Spleen (tissue), 11 donors: ENCODE results near the gene TMEM163. TPM values are rescaled to one million over a fixed set of nuclear protein-coding genes. Genes with fewer than 3 reads are reported as not detected.

ENCODE experiments used
- DNase-seq: peaks from one replicate; pipeline ENCODE4 v3.0.0-alpha.2; 2020
- H3K27ac ChIP-seq, 8 donors: fragments of 200-600 bp; sonication (generic) in 7 of 8; 1 replicate in 4 of 8; 2 replicates in 4 of 8; pipeline versions ENCODE4 v1.5.0 to v1.8.0; 2016 to 2021; ENCODE audit warnings: inconsistent platforms in 4 of 8, mild to moderate bottlenecking in 4 of 8, moderate library complexity in 1 of 8
- H3K27me3 ChIP-seq, 7 donors: fragments of 200-600 bp; sonication (generic) in 6 of 7; replicated peaks in 1 of 7; 1 replicate in 4 of 7; 2 replicates in 3 of 7; pipeline versions ENCODE4 v1.5.0 to v1.8.0; 2016 to 2021; ENCODE audit warnings: inconsistent platforms in 3 of 7, mild to moderate bottlenecking in 1 of 7
- H3K36me3 ChIP-seq, 6 donors: fragments of 200-600 bp; sonication (generic) in 5 of 6; 1 replicate in 4 of 6; 2 replicates in 2 of 6; pipeline versions ENCODE4 v1.5.0 to v1.8.0; 2016 to 2021; ENCODE audit warnings: inconsistent platforms in 2 of 6
- H3K4me1 ChIP-seq, 6 donors: fragments of 200-600 bp; sonication (generic) in 5 of 6; 1 replicate in 3 of 6; 2 replicates in 3 of 6; pipeline versions ENCODE4 v1.5.0 to v1.8.0; 2016 to 2021; ENCODE audit warnings: inconsistent platforms in 3 of 6
- H3K4me3 ChIP-seq, 8 donors: fragments of 200-600 bp; sonication (generic) in 7 of 8; 1 replicate in 4 of 8; 2 replicates in 4 of 8; pipeline versions ENCODE4 v1.5.0 to v1.8.0; 2016 to 2021; ENCODE audit warnings: inconsistent platforms in 4 of 8, mild to moderate bottlenecking in 4 of 8, moderate library complexity in 2 of 8
- H3K9me3 ChIP-seq, 8 donors: fragments of 200-600 bp; sonication (generic) in 7 of 8; 1 replicate in 4 of 8; 2 replicates in 4 of 8; pipeline versions ENCODE4 v1.5.0 to v1.8.0; 2016 to 2021; ENCODE audit warnings: inconsistent platforms in 4 of 8
- POLR2A ChIP-seq, 3 donors: fragments of 450-650 bp; IDR thresholded peaks; one replicate each; pipeline ENCODE4 v1.5.1; 2017; ENCODE audit warnings: antibody characterized with exemption in 3 of 3, mild to moderate bottlenecking in 1 of 3
- POLR2AphosphoS5 ChIP-seq, 3 donors: sonication (generic); formaldehyde crosslinking; IDR thresholded peaks; one replicate each; pipeline ENCODE4 v1.5.1; 2017; ENCODE audit warnings: antibody characterized with exemption in 3 of 3
- WGBS, 5 donors: extraction: QIAGEN DNeasy Blood & Tissue Kit in 3 of 5; methylation state at CpG; one replicate each; pipeline versions ENCODE4 v1.1.5 to v1.1.7; 2013 to 2018; 5-methylcytosine and 5-hydroxymethylcytosine counted together
- intact Hi-C: fragments of 100-400 bp; cut with DNase I; formaldehyde crosslinking; loops from one replicate; pipeline ENCODE4 v1.15.0; 2023; ENCODE audit warnings: low total_unique reads
- polyA plus RNA-seq, 3 donors: library from polyadenylated mRNA; stranded (reverse); fragments of 200-250 nt; gene quantifications; one replicate each; pipeline ENCODE4 v1.2.1, GENCODE V29; 2013
- total RNA-seq, 7 donors: library from RNA; depleted of rRNA in 3 of 7; stranded (reverse); fragments of >200 nt in 3 of 7; fragmentation: NEBNext Ultra II Directional in 4 of 7; extraction: Animal tissue kit (Norgen Biotek cat#: 25700) in 4 of 7; gene quantifications; one replicate each; pipeline versions ENCODE4 v1.1.0 to v1.2.1, GENCODE V29; 2016 to 2021
- TF ChIP-seq, protein P1 (sequence below), 11 experiments: fragments of 200-600 bp in 7 of 11; fragments of 450-650 bp in 4 of 11; sonication (generic) in 4 of 11; IDR thresholded peaks in 8 of 11; conservative IDR thresholded peaks in 3 of 11; 1 replicate in 7 of 11; 2 replicates in 4 of 11; pipeline versions ENCODE4 v1.4.0 to v1.8.0; 2016 to 2021; ENCODE audit warnings: antibody characterized with exemption in 11 of 11, inconsistent platforms in 4 of 11, mild to moderate bottlenecking in 1 of 11
- donor health status: healthy with polysubstance abuse.
- donor health status: DM: no; HTN: no; CAD: no; lungs with moderate emphysema.
- donor health status: DM: no; HTN: no; CAD: no.
- donor health status: Bipolar disorder and iron deficiency.
- donor health status: healthy.
- donor health status: DM: no; HTN: no; CAD: no.
- donor health status: DM: yes; HTN: yes; CAD: no.

The TMEM163 gene
- total and polyA plus RNA-seq, 10 donors = 2.4 to 12.5 (median 3.7) TPM

DNA sequence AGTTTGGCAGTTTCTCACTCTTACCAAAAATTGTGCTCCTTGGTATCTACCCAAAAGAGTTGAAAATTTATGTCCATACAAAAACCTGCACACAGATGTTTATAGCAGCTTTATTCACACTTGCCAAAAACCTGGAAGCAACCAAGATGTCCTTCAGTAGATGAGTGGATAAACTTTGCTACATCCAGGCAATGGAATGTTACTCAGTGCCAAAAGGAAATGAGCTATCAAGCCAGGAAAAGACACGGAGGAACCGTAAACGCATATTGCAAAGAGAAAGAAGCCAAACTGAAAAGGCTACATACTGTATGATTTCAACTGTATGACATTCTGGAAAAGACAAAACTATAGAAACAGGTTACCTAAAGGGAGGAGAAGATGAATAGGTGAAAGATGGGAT, 36.1 kb downstream of the TMEM163 start:
- Histone ChIP-seq H3K27me3 (no peaks in the 10 kb centered on the region), H3K4me3 (no peak overlapping the region), H3K9me3 (no peaks in the 10 kb centered on the region), H3K4me1 (peaks cover 3 to 30% (median 14%) of the 10 kb centered on the region in 6 donors), H3K27ac (peak overlapping the region in 3 of 8 donors; percentile 32 to 54 (median 50)), H3K36me3 (no peaks in the 10 kb centered on the region)
- WGBS, 5 donors = 58 to 75% (median 71%) methylated on average over 3 of the region's 3 CpGs
- intact Hi-C loops = no loop called here
- DNase-seq = no peak
- TF ChIP-seq POLR2A (IDR thresholded peaks at IDR 0.05) (no peak), POLR2AphosphoS5 (IDR thresholded peaks at IDR 0.05) (peak in 1 of 3 donors; percentile 9)
- TF ChIP-seq, protein P1, sequence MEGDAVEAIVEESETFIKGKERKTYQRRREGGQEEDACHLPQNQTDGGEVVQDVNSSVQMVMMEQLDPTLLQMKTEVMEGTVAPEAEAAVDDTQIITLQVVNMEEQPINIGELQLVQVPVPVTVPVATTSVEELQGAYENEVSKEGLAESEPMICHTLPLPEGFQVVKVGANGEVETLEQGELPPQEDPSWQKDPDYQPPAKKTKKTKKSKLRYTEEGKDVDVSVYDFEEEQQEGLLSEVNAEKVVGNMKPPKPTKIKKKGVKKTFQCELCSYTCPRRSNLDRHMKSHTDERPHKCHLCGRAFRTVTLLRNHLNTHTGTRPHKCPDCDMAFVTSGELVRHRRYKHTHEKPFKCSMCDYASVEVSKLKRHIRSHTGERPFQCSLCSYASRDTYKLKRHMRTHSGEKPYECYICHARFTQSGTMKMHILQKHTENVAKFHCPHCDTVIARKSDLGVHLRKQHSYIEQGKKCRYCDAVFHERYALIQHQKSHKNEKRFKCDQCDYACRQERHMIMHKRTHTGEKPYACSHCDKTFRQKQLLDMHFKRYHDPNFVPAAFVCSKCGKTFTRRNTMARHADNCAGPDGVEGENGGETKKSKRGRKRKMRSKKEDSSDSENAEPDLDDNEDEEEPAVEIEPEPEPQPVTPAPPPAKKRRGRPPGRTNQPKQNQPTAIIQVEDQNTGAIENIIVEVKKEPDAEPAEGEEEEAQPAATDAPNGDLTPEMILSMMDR (IDR thresholded peaks at IDR 0.05 in 8 of 11, conservative IDR thresholded peaks at IDR 0.05 in 3 of 11) = no peak

DNA sequence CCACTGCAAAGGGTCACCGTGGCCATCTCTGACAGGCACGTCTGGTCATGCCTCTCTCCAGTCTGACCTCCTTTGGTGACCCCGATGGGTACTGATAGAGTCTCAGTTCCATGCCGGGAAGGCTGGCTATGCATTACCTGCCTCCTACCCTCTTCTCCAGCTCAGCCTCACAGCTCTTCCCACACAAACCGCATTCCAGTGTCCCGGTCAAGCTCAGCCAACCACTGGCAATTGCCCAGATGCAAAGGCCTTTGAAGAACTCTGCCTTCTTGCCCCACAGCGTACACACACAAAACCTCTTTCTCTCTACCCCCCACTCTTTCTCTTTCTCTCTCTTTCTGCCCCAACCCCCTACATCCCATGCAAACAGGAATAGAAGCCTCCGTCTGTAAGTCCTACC, 37.6 kb downstream of the TMEM163 start:
- Histone ChIP-seq H3K9me3 (no peaks in the 10 kb centered on the region), H3K27me3 (no peaks in the 10 kb centered on the region), H3K36me3 (no peaks in the 10 kb centered on the region), H3K4me1 (peaks cover 3 to 44% (median 18%) of the 10 kb centered on the region in 6 donors), H3K4me3 (no peak overlapping the region), H3K27ac (no peak overlapping the region)
- TF ChIP-seq, protein P1 (IDR thresholded peaks at IDR 0.05 in 8 of 11, conservative IDR thresholded peaks at IDR 0.05 in 3 of 11) = no peak
- TF ChIP-seq POLR2A (IDR thresholded peaks at IDR 0.05) = no peak
- no peak for TF ChIP-seq POLR2AphosphoS5 (IDR thresholded peaks at IDR 0.05)
- 86 to 94% (median 92%) methylated on average over 8 of the region's 8 CpGs for WGBS, 5 donors
- intact Hi-C loops = no loop called here
- no peak for DNase-seq

DNA sequence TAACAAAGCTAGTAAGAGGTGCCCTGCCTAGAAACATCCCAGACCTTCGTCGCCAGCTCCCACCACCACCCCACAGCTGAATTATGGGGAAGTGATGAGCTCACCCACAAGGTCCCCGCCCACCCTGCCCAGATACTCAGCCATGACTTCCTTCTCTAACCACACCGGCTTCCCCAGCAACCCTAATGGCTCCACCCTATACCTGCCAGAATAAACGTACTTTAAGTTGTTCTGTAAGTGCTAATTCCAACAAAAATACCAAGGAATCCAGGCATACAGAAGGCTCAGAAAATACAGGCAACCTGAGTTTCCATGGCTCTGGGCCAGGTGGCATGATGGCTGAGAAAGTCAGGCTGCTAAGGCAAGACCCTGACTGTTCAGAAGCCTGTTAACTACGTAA, 39.1 kb downstream of the TMEM163 start:
- no peak overlapping the region for H3K4me3 ChIP-seq
- DNase-seq = no peak
- intact Hi-C loops = no loop called here
- peaks cover 3 to 44% (median 18%) of the 10 kb centered on the region in 6 donors for H3K4me1 ChIP-seq
- no peaks in the 10 kb centered on the region for H3K36me3 ChIP-seq
- no peaks in the 10 kb centered on the region for H3K9me3 ChIP-seq
- 27 to 36% (median 29%) methylated on average over 4 to 6 of the region's 6 CpGs for WGBS, 5 donors
- TF ChIP-seq POLR2A (IDR thresholded peaks at IDR 0.05) = no peak
- no peak for TF ChIP-seq POLR2AphosphoS5 (IDR thresholded peaks at IDR 0.05)
- TF ChIP-seq, protein P1 (IDR thresholded peaks at IDR 0.05 in 8 of 11, conservative IDR thresholded peaks at IDR 0.05 in 3 of 11) = no peak
- no peaks in the 10 kb centered on the region for H3K27me3 ChIP-seq
- no peak overlapping the region for H3K27ac ChIP-seq

DNA sequence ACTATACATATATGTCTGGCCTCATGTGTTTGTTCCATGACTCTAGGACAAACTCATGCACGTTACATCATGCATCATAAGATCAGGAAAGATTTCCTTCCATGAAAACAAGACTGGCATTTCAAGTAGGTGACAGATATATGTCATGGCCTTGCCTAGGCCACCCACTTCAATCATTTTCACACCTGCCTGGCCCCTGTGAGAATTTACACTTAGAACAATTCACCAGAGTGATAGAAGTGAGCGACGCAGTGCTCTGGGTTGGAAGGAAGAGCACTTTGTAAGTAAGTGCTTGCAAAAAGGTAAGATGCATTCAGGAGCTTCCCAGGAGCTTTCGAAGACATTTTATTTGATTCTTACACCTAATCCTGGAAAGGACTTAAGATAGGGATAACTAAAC, 39.5 kb downstream of the TMEM163 start:
- no peaks in the 10 kb centered on the region for H3K9me3 ChIP-seq
- intact Hi-C loops = no loop called here
- 84 to 94% (median 89%) methylated on average over 4 of the region's 4 CpGs for WGBS, 5 donors
- H3K4me1 ChIP-seq = peaks cover 3 to 44% (median 18%) of the 10 kb centered on the region in 6 donors
- H3K36me3 ChIP-seq = no peaks in the 10 kb centered on the region
- no peaks in the 10 kb centered on the region for H3K27me3 ChIP-seq
- no peak overlapping the region for H3K27ac ChIP-seq
- TF ChIP-seq POLR2AphosphoS5 (IDR thresholded peaks at IDR 0.05) (no peak), POLR2A (IDR thresholded peaks at IDR 0.05) (no peak)
- TF ChIP-seq, protein P1 (IDR thresholded peaks at IDR 0.05 in 8 of 11, conservative IDR thresholded peaks at IDR 0.05 in 3 of 11) = no peak
- no peak overlapping the region for H3K4me3 ChIP-seq
- DNase-seq = no peak
